ENCODE measurements around the gene CBLN1. TPM values are rescaled to one million over a fixed set of nuclear protein-coding genes. Genes with fewer than 3 reads are reported as not detected.

Gene CBLN1
- total and polyA plus RNA-seq, 9 of the 15 experiments (the other 6 are each of a cell fraction or from before 2014, with no cell fraction given) = not detected

DNA sequence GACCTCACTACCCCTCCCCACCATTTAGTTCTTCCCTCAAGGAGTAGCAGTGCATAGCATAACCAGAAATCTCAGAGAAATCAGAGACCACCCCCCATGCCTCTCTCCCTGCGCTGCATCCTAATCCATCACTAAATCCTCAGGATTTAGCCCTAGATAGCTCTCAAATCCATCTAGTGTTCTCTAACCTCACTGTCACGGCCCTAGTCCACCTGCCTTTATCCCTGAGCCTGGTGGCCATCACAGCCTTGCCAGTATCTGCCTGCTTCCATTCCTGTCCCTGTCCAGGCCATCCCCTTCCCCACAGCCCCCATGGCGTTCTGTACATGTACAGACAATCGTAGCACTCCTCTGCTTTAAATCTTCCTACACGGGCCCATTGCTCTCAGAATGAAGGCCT is 19.1 kb downstream of the CBLN1 start:
- no peaks in the 10 kb centered on the region for H3K9me3 ChIP-seq (replicated peaks; ENCODE audit: control insufficient read depth, insufficient read depth, low read depth, low read length)
- ChIA-PET CTCF (ENCODE audit: low intra/inter-chr PET ratio) (no interaction called here), POLR2A (interaction anchor here (0.7 kb wide), 1 partner anchor 197 kb away, joined by 3 read pairs; no protein-coding TSS in a partner anchor)
- 0% methylated on average over 5 of the region's 5 CpGs for WGBS (ENCODE audit: insufficient coverage, low coverage, missing lambda C conversion rate)
- no peaks in the 10 kb centered on the region for H3K79me2 ChIP-seq (ENCODE audit: control insufficient read depth, insufficient read depth, low read length)
- no peak for TF ChIP-seq ZNF766 (CRISPR knock-in tag; conservative IDR thresholded peaks at IDR 0.05)
- TF ChIP-seq, protein P1, sequence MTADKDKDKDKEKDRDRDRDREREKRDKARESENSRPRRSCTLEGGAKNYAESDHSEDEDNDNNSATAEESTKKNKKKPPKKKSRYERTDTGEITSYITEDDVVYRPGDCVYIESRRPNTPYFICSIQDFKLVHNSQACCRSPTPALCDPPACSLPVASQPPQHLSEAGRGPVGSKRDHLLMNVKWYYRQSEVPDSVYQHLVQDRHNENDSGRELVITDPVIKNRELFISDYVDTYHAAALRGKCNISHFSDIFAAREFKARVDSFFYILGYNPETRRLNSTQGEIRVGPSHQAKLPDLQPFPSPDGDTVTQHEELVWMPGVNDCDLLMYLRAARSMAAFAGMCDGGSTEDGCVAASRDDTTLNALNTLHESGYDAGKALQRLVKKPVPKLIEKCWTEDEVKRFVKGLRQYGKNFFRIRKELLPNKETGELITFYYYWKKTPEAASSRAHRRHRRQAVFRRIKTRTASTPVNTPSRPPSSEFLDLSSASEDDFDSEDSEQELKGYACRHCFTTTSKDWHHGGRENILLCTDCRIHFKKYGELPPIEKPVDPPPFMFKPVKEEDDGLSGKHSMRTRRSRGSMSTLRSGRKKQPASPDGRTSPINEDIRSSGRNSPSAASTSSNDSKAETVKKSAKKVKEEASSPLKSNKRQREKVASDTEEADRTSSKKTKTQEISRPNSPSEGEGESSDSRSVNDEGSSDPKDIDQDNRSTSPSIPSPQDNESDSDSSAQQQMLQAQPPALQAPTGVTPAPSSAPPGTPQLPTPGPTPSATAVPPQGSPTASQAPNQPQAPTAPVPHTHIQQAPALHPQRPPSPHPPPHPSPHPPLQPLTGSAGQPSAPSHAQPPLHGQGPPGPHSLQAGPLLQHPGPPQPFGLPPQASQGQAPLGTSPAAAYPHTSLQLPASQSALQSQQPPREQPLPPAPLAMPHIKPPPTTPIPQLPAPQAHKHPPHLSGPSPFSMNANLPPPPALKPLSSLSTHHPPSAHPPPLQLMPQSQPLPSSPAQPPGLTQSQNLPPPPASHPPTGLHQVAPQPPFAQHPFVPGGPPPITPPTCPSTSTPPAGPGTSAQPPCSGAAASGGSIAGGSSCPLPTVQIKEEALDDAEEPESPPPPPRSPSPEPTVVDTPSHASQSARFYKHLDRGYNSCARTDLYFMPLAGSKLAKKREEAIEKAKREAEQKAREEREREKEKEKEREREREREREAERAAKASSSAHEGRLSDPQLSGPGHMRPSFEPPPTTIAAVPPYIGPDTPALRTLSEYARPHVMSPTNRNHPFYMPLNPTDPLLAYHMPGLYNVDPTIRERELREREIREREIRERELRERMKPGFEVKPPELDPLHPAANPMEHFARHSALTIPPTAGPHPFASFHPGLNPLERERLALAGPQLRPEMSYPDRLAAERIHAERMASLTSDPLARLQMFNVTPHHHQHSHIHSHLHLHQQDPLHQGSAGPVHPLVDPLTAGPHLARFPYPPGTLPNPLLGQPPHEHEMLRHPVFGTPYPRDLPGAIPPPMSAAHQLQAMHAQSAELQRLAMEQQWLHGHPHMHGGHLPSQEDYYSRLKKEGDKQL (CRISPR knock-in tag; IDR thresholded peaks at IDR 0.05; ENCODE audit: borderline replicate concordance) = no peak
- no peak for TF ChIP-seq ZNF695 (CRISPR knock-in tag; IDR thresholded peaks at IDR 0.05)
- no peak overlapping the region for H3K27ac ChIP-seq (ENCODE audit: extremely low read depth, low read depth, low read length)
- H2AFZ ChIP-seq (ENCODE audit: low read depth, low read length) = no peak overlapping the region
- H3K4me2 ChIP-seq (ENCODE audit: insufficient read depth, low read length) = no peak overlapping the region
- no peaks in the 10 kb centered on the region for H3K36me3 ChIP-seq (ENCODE audit: control insufficient read depth, insufficient read depth, low read length)
- no peak for DNase-seq (ENCODE audit: extremely low read depth in 1 of 4, low spot score in 3 of 4)
- no peaks in the 10 kb centered on the region for H3K4me1 ChIP-seq (replicated peaks in 1 of 2; ENCODE audit: control insufficient read depth in 2 of 2, insufficient read depth in 2 of 2, low read length in 2 of 2)
- BruUV-seq (replicated peaks) = no TSS peak
- H3K4me3 ChIP-seq = no peak overlapping the region
- H3K27me3 ChIP-seq (ENCODE audit: control insufficient read depth in 2 of 2, insufficient read depth in 2 of 2, low read length in 2 of 2) = no peaks in the 10 kb centered on the region
- no peaks in the 10 kb centered on the region for H3K9me1 ChIP-seq (ENCODE audit: control insufficient read depth, insufficient read depth, low read length)
- H3K9ac ChIP-seq (ENCODE audit: insufficient read depth in 1 of 2, low read depth in 2 of 2, low read length in 2 of 2) = no peak overlapping the region
- no peak for ATAC-seq
- H4K20me1 ChIP-seq (replicated peaks; ENCODE audit: control insufficient read depth, insufficient read depth, low read length) = no peaks in the 10 kb centered on the region
- in situ Hi-C loops (cut with MboI) = no loop called here
- intact Hi-C loops (cut with micrococcal nuclease) = no loop called here
- FAIRE-seq = no peak
